Upper lobe of left lung (tissue), 6 donors: Measurements from ENCODE around the gene SLC40A1. TPM values are rescaled to one million over a fixed set of nuclear protein-coding genes. Genes with fewer than 3 reads are reported as not detected.

Experiments
- ATAC-seq, 2 donors: fragments of 200-7000 bp; cut with Tn5 transposase; one replicate each; pipeline ENCODE4 v1.9.1; 2022; ENCODE audit warnings: mild to moderate bottlenecking in 2 of 2, moderate library complexity in 2 of 2; ENCODE audit not compliant: low FRiP score in 2 of 2
- DNase-seq, 2 donors: peaks; one replicate each; pipeline ENCODE4 v3.0.0-alpha.2; 2019 to 2020
- H3K27ac ChIP-seq, 4 donors: fragments of 200-600 bp; sonication (generic); one replicate each; pipeline ENCODE4 v1.5.1; 2016 to 2019
- H3K27me3 ChIP-seq, 4 donors: fragments of 200-600 bp; sonication (generic); one replicate each; pipeline ENCODE4 v1.5.1; 2017 to 2019
- H3K36me3 ChIP-seq, 4 donors: fragments of 200-600 bp; sonication (generic); one replicate each; pipeline ENCODE4 v1.5.1; 2016 to 2019
- H3K4me1 ChIP-seq, 4 donors: fragments of 200-600 bp; sonication (generic); one replicate each; pipeline ENCODE4 v1.5.1; 2018 to 2019
- H3K4me3 ChIP-seq, 4 donors: fragments of 200-600 bp; sonication (generic); one replicate each; pipeline ENCODE4 v1.5.1; 2017 to 2019; ENCODE audit warnings: mild to moderate bottlenecking in 2 of 4, moderate library complexity in 1 of 4
- H3K9me3 ChIP-seq, 4 donors: fragments of 200-600 bp; sonication (generic); one replicate each; pipeline ENCODE4 v1.5.1; 2018 to 2019
- EP300 ChIP-seq, 4 donors: sonication (generic); formaldehyde crosslinking; IDR thresholded peaks; one replicate each; pipeline ENCODE4 v1.5.1; 2017; ENCODE audit warnings: antibody characterized with exemption in 4 of 4, control low read depth in 2 of 4
- POLR2A ChIP-seq, 4 donors: fragments of 450-650 bp; IDR thresholded peaks; one replicate each; pipeline ENCODE4 v1.5.1; 2016 to 2017; ENCODE audit warnings: antibody characterized with exemption in 4 of 4, mild to moderate bottlenecking in 2 of 4
- POLR2AphosphoS5 ChIP-seq, 2 donors: sonication (generic); formaldehyde crosslinking; IDR thresholded peaks; one replicate each; pipeline ENCODE4 v1.5.1; 2017; ENCODE audit warnings: antibody characterized with exemption in 2 of 2
- WGBS, 2 donors: methylation state at CpG; one replicate each; pipeline ENCODE4 v1.1.5; 2017 to 2018; 5-methylcytosine and 5-hydroxymethylcytosine counted together
- total RNA-seq, 6 donors: library from RNA; depleted of rRNA in 4 of 6; stranded (reverse); fragments of >200 nt in 4 of 6; gene quantifications; one replicate each; pipeline versions ENCODE4 v1.1.0 to v1.2.1, GENCODE V29; 2016 to 2021
- TF ChIP-seq, protein P1 (sequence below), 6 experiments: fragments of 450-650 bp in 4 of 6; fragments of 200-600 bp in 2 of 6; sonication (generic) in 2 of 6; IDR thresholded peaks; one replicate each; pipeline ENCODE4 v1.5.1; 2016 to 2019; ENCODE audit warnings: antibody characterized with exemption in 6 of 6
- donor health status: DM: no; HTN: no; CAD: no; lungs with moderate emphysema.
- donor health status: DM: no; HTN: yes; CAD: no; lungs with severe emphysema.

The SLC40A1 gene
- total RNA-seq, 6 donors from 2014 or later: 67.4 to 154 (median 131) TPM

- WGBS, 2 donors: 92 to 94% methylated on average over 2 of the region's 2 CpGs
- no peaks in the 10 kb centered on the region for H3K36me3 ChIP-seq
- no peak overlapping the region for H3K27ac ChIP-seq
- H3K27me3 ChIP-seq: no peaks in the 10 kb centered on the region
- H3K4me1 ChIP-seq: no peaks in the 10 kb centered on the region
- no peak overlapping the region for H3K4me3 ChIP-seq
- DNase-seq (no peak), ATAC-seq (no peak)
- TF ChIP-seq POLR2AphosphoS5 (IDR thresholded peaks at IDR 0.05) (no peak), EP300 (IDR thresholded peaks at IDR 0.05) (no peak), POLR2A (IDR thresholded peaks at IDR 0.05) (no peak)
- TF ChIP-seq, protein P1, sequence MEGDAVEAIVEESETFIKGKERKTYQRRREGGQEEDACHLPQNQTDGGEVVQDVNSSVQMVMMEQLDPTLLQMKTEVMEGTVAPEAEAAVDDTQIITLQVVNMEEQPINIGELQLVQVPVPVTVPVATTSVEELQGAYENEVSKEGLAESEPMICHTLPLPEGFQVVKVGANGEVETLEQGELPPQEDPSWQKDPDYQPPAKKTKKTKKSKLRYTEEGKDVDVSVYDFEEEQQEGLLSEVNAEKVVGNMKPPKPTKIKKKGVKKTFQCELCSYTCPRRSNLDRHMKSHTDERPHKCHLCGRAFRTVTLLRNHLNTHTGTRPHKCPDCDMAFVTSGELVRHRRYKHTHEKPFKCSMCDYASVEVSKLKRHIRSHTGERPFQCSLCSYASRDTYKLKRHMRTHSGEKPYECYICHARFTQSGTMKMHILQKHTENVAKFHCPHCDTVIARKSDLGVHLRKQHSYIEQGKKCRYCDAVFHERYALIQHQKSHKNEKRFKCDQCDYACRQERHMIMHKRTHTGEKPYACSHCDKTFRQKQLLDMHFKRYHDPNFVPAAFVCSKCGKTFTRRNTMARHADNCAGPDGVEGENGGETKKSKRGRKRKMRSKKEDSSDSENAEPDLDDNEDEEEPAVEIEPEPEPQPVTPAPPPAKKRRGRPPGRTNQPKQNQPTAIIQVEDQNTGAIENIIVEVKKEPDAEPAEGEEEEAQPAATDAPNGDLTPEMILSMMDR (IDR thresholded peaks at IDR 0.05): no peak
- H3K9me3 ChIP-seq: no peaks in the 10 kb centered on the region
Observed at GRCh38 chr2:189594305-189594704, 13.7 kb upstream of the SLC40A1 start.

DNA sequence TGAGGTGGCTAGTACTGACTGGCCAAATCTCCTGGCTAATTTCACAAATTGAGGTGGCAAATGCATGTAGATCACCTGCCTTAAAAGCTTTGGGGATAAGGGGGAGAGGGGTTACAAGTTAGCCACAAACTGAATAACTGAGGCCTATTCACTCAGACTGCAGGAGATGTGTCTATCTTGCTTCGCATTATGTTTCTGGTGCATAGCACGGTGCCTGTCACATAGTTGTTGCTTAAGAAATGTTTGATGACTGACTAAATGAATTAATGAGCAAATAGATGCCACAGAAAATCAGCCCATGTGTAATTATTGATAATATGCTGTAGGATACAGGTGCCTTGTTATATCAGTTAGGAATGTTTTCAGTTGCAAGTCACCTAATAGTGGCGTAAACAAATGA is 12.5 kb upstream of the SLC40A1 start:
- 94 to 98% methylated on average over 3 of the region's 3 CpGs for WGBS, 2 donors
- Histone ChIP-seq H3K27ac (no peak overlapping the region), H3K4me1 (no peaks in the 10 kb centered on the region), H3K4me3 (no peak overlapping the region), H3K9me3 (no peaks in the 10 kb centered on the region), H3K36me3 (no peaks in the 10 kb centered on the region), H3K27me3 (no peaks in the 10 kb centered on the region)
- TF ChIP-seq, protein P1 (IDR thresholded peaks at IDR 0.05): no peak
- TF ChIP-seq EP300 (IDR thresholded peaks at IDR 0.05): no peak
- no peak for TF ChIP-seq POLR2AphosphoS5 (IDR thresholded peaks at IDR 0.05)
- no peak for TF ChIP-seq POLR2A (IDR thresholded peaks at IDR 0.05)
- DNase-seq (no peak), ATAC-seq (no peak)

DNA sequence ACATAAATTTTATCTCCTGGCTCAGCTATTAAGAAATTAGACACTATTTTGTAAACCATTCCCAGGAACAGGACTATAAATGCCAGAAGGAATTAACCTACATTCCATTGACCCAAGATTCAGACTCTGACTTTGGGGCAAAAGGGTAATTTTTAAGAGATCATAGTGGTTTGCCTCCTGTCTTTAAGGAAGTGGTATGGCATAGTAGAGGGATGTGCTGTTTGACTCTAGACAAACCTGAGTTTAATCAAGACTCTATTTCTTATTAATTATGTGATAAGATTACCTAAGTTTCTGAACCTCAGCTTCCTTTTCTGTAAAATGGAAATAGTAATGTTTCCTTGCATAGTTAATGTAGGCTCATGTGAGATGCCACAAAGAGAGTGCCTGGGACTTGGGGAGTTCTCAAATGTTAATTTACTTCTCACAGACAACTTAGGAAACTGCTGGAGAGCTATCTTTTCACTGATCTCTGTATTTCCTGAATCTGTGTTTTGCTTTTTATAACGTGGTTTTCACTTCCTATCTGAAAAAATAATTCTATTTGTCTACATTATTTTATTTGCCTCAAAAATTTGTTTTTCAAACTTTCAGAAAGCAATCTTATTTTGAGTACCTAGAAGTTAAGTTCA is 11.9 kb upstream of the SLC40A1 start:
- H3K27ac ChIP-seq: no peak overlapping the region
- no peak overlapping the region for H3K4me3 ChIP-seq
- H3K4me1 ChIP-seq: no peaks in the 10 kb centered on the region
- no peak for DNase-seq
- no peaks in the 10 kb centered on the region for H3K36me3 ChIP-seq
- TF ChIP-seq POLR2A (IDR thresholded peaks at IDR 0.05) (no peak), POLR2AphosphoS5 (IDR thresholded peaks at IDR 0.05) (no peak), EP300 (IDR thresholded peaks at IDR 0.05) (no peak)
- TF ChIP-seq, protein P1 (IDR thresholded peaks at IDR 0.05): no peak
- WGBS, 2 donors: 18 to 20% methylated on average over 1 of the region's 1 CpG
- no peaks in the 10 kb centered on the region for H3K9me3 ChIP-seq
- no peak for ATAC-seq
- H3K27me3 ChIP-seq: no peaks in the 10 kb centered on the region

DNA sequence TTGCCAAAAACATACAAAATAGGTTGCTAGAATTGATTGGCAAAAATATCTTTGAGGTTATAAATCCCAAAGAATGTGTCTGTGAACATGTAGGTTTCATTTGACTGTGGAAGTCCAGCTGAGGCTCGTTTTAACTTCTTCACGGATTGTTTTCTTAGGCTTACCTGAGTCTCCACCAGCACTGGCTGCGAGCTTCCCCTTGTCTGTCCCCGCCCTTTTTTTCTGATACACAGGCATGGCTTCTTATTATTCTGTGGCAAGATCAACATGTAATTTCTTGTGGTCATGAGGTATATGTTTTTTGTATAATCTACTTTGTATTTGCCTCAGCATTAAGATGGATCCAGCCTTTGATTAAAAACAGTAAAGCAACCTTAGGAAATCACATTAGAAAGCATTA is 7.2 kb upstream of the SLC40A1 start:
- H3K9me3 ChIP-seq: no peaks in the 10 kb centered on the region
- ATAC-seq (no peak), DNase-seq (no peak)
- TF ChIP-seq POLR2AphosphoS5 (IDR thresholded peaks at IDR 0.05) (no peak), EP300 (IDR thresholded peaks at IDR 0.05) (no peak), POLR2A (IDR thresholded peaks at IDR 0.05) (no peak)
- TF ChIP-seq, protein P1 (IDR thresholded peaks at IDR 0.05): no peak
- no peak overlapping the region for H3K27ac ChIP-seq
- no peak overlapping the region for H3K4me3 ChIP-seq
- no peaks in the 10 kb centered on the region for H3K4me1 ChIP-seq
- H3K36me3 ChIP-seq: no peaks in the 10 kb centered on the region
- H3K27me3 ChIP-seq: no peaks in the 10 kb centered on the region
- 44 to 78% methylated on average over 4 of the region's 4 CpGs for WGBS, 2 donors

DNA sequence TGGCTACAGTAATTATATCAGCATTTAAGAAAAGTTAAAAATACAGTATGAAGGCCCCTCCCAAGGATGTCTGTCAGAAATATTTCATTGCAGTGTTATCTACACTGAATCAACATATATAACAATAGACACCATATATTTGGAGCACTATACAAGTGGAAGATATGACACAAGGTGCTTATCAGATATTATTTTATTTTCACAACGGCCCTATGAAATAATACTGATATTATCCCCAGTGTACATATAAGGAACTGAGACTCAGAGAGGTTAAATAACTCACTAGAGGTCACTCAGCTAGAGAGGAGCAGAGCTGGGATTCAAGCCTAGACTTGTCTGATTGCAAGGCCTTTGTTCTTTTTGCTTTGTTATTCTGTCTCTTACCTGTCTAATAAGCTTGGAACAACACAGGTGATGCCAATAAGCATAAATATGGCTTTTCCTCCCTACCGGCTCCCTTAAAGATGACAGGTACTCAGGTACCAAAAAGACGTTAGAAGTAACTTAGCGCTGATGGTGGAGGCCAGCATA is 4.7 kb upstream of the SLC40A1 start:
- no peak for DNase-seq
- no peak overlapping the region for H3K27ac ChIP-seq
- TF ChIP-seq POLR2AphosphoS5 (IDR thresholded peaks at IDR 0.05): no peak
- no peak for TF ChIP-seq POLR2A (IDR thresholded peaks at IDR 0.05)
- no peak for TF ChIP-seq EP300 (IDR thresholded peaks at IDR 0.05)
- TF ChIP-seq, protein P1 (IDR thresholded peaks at IDR 0.05): no peak
- H3K4me1 ChIP-seq: peaks cover 6 to 14% (median 9%) of the 10 kb centered on the region in 4 donors
- WGBS, 2 donors: 82 to 83% methylated on average over 4 of the region's 4 CpGs
- no peak for ATAC-seq
- H3K27me3 ChIP-seq: no peaks in the 10 kb centered on the region
- H3K9me3 ChIP-seq: no peaks in the 10 kb centered on the region
- H3K4me3 ChIP-seq: no peak overlapping the region
- no peaks in the 10 kb centered on the region for H3K36me3 ChIP-seq
